Urinary bladder (tissue), 4 donors: Measurements from ENCODE around the gene CHCHD3. TPM values are rescaled to one million over a fixed set of nuclear protein-coding genes. Genes with fewer than 3 reads are reported as not detected.

Experiments
- DNase-seq: peaks from one replicate; pipeline ENCODE4 v3.0.0-alpha.2; 2015; ENCODE audit errors: extremely low spot score
- H3K27ac ChIP-seq: one replicate; pipeline ENCODE4 v1.5.1; 2013; ENCODE audit warnings: low read depth, mild to moderate bottlenecking, moderate library complexity
- H3K36me3 ChIP-seq: one replicate; pipeline ENCODE4 v1.6.1; 2013; ENCODE audit warnings: mild to moderate bottlenecking, moderate library complexity; ENCODE audit not compliant: insufficient read depth
- H3K4me1 ChIP-seq: one replicate; pipeline ENCODE4 v1.6.1; 2013; ENCODE audit warnings: mild to moderate bottlenecking, moderate library complexity; ENCODE audit not compliant: insufficient read depth
- H3K4me3 ChIP-seq: one replicate; pipeline ENCODE4 v1.5.1; 2013; ENCODE audit warnings: low read depth, low read length
- WGBS: extraction: QIAGEN DNeasy Blood & Tissue Kit; methylation state at CpG from one replicate; pipeline ENCODE4 v1.1.7; 2013; 5-methylcytosine and 5-hydroxymethylcytosine counted together
- polyA plus RNA-seq: library from polyadenylated mRNA; stranded (reverse); fragments of 200-250 nt; gene quantifications from one replicate; pipeline ENCODE4 v1.2.3, GENCODE V29; 2013
- total RNA-seq: library from RNA; depleted of rRNA; stranded (reverse); fragments of >200 nt; gene quantifications from one replicate; pipeline ENCODE4 v1.2.3, GENCODE V29; 2014
- donor health status: healthy with polysubstance abuse.
- donor health status: healthy.

CHCHD3 gene
- total RNA-seq (60.7 TPM), polyA plus RNA-seq (56.5 TPM)

GRCh38 chr7:133081599-133082389 is at the start of gene CHCHD3:
Gene CHCHD3 (minus strand): TSS chr7:133082090. CDS start chr7:133081937, 153 bp downstream.
- H3K36me3 ChIP-seq: no peaks in the 10 kb centered on the region
- peak within 1 kb of the TSS; percentile 85 for H3K27ac ChIP-seq
- H3K4me1 ChIP-seq: peaks cover 2% of the 10 kb centered on the region
- peak within 1 kb of the TSS; percentile 84 for H3K4me3 ChIP-seq
- peak; percentile 94 for DNase-seq
- under 1% methylated on average over 58 of the region's 58 CpGs for WGBS

GRCh38 chr7:133130166-133130565 is 48.3 kb upstream of the CHCHD3 start:
- Histone ChIP-seq H3K4me3 (no peak overlapping the region), H3K4me1 (no peaks in the 10 kb centered on the region), H3K36me3 (no peaks in the 10 kb centered on the region), H3K27ac (no peak overlapping the region)
- 97% methylated on average over 8 of the region's 8 CpGs for WGBS
- DNase-seq: no peak

- no peaks in the 10 kb centered on the region for H3K4me1 ChIP-seq
- DNase-seq: no peak
- H3K36me3 ChIP-seq: no peaks in the 10 kb centered on the region
- H3K27ac ChIP-seq: no peak overlapping the region
- no peak overlapping the region for H3K4me3 ChIP-seq
- 46% methylated on average over 2 of the region's 2 CpGs for WGBS
These were observed 44.5 kb upstream of the CHCHD3 start for GRCh38 chr7:133126422-133126821.

- no peak overlapping the region for H3K27ac ChIP-seq
- H3K36me3 ChIP-seq: no peaks in the 10 kb centered on the region
- DNase-seq: no peak
- no peaks in the 10 kb centered on the region for H3K4me1 ChIP-seq
- WGBS: 0% methylated on average over 1 of the region's 1 CpG
- no peak overlapping the region for H3K4me3 ChIP-seq
These were observed 43.1 kb upstream of the CHCHD3 start for GRCh38 chr7:133124974-133125373.

- H3K36me3 ChIP-seq: no peaks in the 10 kb centered on the region
- DNase-seq: no peak
- H3K4me3 ChIP-seq: no peak overlapping the region
- no peak overlapping the region for H3K27ac ChIP-seq
- WGBS: 60% methylated on average over 7 of the region's 7 CpGs
- H3K4me1 ChIP-seq: no peaks in the 10 kb centered on the region
These were observed 39.4 kb upstream of the CHCHD3 start for GRCh38 chr7:133121175-133121844.

- H3K4me1 ChIP-seq: no peaks in the 10 kb centered on the region
- no peak overlapping the region for H3K27ac ChIP-seq
- no peaks in the 10 kb centered on the region for H3K36me3 ChIP-seq
- no peak for DNase-seq
- H3K4me3 ChIP-seq: no peak overlapping the region
These were observed 37.2 kb upstream of the CHCHD3 start for GRCh38 chr7:133119067-133119466.

GRCh38 chr7:133118261-133118660 is 36.4 kb upstream of the CHCHD3 start:
- no peaks in the 10 kb centered on the region for H3K36me3 ChIP-seq
- no peak for DNase-seq
- H3K4me3 ChIP-seq: no peak overlapping the region
- no peaks in the 10 kb centered on the region for H3K4me1 ChIP-seq
- H3K27ac ChIP-seq: no peak overlapping the region
- WGBS: 48% methylated on average over 5 of the region's 5 CpGs

- WGBS: 89% methylated on average over 5 of the region's 5 CpGs
- H3K4me3 ChIP-seq: no peak overlapping the region
- H3K36me3 ChIP-seq: no peaks in the 10 kb centered on the region
- H3K4me1 ChIP-seq: no peaks in the 10 kb centered on the region
- no peak for DNase-seq
- no peak overlapping the region for H3K27ac ChIP-seq
These were observed 35.6 kb upstream of the CHCHD3 start for GRCh38 chr7:133117452-133117851.

GRCh38 chr7:133115596-133115995 is 33.7 kb upstream of the CHCHD3 start:
- 68% methylated on average over 3 of the region's 3 CpGs for WGBS
- no peaks in the 10 kb centered on the region for H3K4me1 ChIP-seq
- H3K36me3 ChIP-seq: no peaks in the 10 kb centered on the region
- DNase-seq: no peak
- H3K27ac ChIP-seq: no peak overlapping the region
- H3K4me3 ChIP-seq: no peak overlapping the region

GRCh38 chr7:133114519-133114918 is 32.6 kb upstream of the CHCHD3 start:
- WGBS: 71% methylated on average over 1 of the region's 1 CpG
- no peaks in the 10 kb centered on the region for H3K36me3 ChIP-seq
- no peak overlapping the region for H3K4me3 ChIP-seq
- no peaks in the 10 kb centered on the region for H3K4me1 ChIP-seq
- no peak overlapping the region for H3K27ac ChIP-seq
- no peak for DNase-seq

GRCh38 chr7:133112976-133113375 is 31.1 kb upstream of the CHCHD3 start:
- Histone ChIP-seq H3K27ac (no peak overlapping the region), H3K36me3 (no peaks in the 10 kb centered on the region), H3K4me1 (no peaks in the 10 kb centered on the region), H3K4me3 (no peak overlapping the region)
- WGBS: 91% methylated on average over 2 of the region's 2 CpGs
- DNase-seq: no peak

GRCh38 chr7:133112335-133112734 is 30.4 kb upstream of the CHCHD3 start:
- Histone ChIP-seq H3K4me1 (no peaks in the 10 kb centered on the region), H3K36me3 (no peaks in the 10 kb centered on the region), H3K27ac (no peak overlapping the region), H3K4me3 (no peak overlapping the region)
- no peak for DNase-seq
- 82% methylated on average over 3 of the region's 3 CpGs for WGBS

GRCh38 chr7:133110312-133110711 is 28.4 kb upstream of the CHCHD3 start:
- DNase-seq: no peak
- 88% methylated on average over 4 of the region's 4 CpGs for WGBS
- Histone ChIP-seq H3K4me3 (no peak overlapping the region), H3K36me3 (no peaks in the 10 kb centered on the region), H3K4me1 (no peaks in the 10 kb centered on the region), H3K27ac (no peak overlapping the region)

- Histone ChIP-seq H3K36me3 (no peaks in the 10 kb centered on the region), H3K27ac (no peak overlapping the region), H3K4me3 (no peak overlapping the region), H3K4me1 (no peaks in the 10 kb centered on the region)
- DNase-seq: no peak
These were observed 27.9 kb upstream of the CHCHD3 start for GRCh38 chr7:133109816-133110215.
